ENCODE results near the gene SAP25. TPM values are rescaled to one million over a fixed set of nuclear protein-coding genes. Genes with fewer than 3 reads are reported as not detected.

The SAP25 gene
- polyA plus RNA-seq, 1 of the 3 experiments (the other 2 are of a cell fraction) = 1.2 TPM

DNA sequence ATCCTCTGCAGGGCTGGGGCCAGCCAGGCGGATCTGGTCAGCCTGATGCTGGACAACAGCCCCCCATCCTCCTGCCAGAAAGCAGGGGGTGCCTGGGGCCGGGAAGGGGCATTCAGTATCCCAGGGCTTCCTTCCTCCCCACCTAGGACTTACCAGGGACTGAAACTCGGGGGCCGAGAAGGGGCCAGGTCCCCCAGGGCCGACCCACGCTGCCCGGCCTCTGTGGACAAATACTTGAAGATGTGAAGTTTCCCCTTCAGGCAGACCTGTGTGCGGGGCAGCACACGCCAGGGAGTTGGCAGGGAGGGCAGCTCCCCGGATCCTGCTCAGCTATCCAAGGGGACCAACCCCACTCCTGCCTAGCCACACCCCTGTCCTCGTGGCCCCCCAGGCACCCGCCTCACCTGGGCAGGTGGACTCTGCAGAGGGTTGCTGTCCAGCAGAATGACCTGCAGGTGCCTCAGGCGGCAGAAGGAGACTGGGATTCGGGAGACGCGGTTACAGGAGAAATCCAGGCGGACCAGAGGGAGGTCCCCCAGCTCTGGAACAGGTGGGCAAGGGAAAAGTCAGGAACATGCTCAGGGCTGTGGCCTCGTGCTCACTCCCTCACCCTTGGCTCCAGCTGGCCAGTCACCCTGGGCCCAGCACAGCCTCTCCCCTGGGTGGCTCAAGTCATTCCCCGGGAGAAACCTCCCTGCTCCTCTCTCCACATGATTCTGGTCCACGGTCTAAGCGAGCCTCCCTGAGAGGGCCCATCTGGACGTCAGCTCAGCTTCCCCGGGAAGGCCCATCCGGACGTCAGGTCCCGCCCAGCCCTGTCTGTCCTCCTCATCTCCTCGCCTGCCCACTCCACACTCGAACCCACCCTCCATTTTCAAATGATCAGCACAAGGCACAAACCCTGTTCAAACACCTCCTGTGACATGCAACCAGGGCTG, 4.8 kb upstream of the SAP25 start:
- no peak overlapping the region for H3K9ac ChIP-seq
- H3K27ac ChIP-seq (ENCODE audit: low read depth in 2 of 2, low read length in 1 of 2) = no peak overlapping the region
- H3K9me2 ChIP-seq = no peaks in the 10 kb centered on the region
- ChIA-PET CTCF (interaction anchor here (0.9 to 4.3 kb wide), 5 partner anchors 11 to 126 kb away, joined by 4 to 30 read pairs (median 4); no protein-coding TSS in a partner anchor), POLR2A (interaction anchor here (0.6 kb wide), 1 partner anchor 105 kb away, joined by 3 read pairs; no protein-coding TSS in a partner anchor)
- 96% methylated on average over 23 of the region's 28 CpGs for WGBS (ENCODE audit: low lambda C conversion rate)
- no peak overlapping the region for H3K4me3 ChIP-seq (ENCODE audit: low read depth in 2 of 2, low read length in 1 of 2)
- H3K27me3 ChIP-seq (ENCODE audit: insufficient read depth) = no peaks in the 10 kb centered on the region
- DNase-seq = no peak
- H3K9me3 ChIP-seq = no peaks in the 10 kb centered on the region
- H2AFZ ChIP-seq (ENCODE audit: low read depth) = no peak overlapping the region
- H3K36me3 ChIP-seq (replicated peaks in 1 of 2; ENCODE audit: control insufficient read depth in 1 of 2, insufficient read depth in 2 of 2, low read length in 1 of 2) = peaks cover 27 to 61% of the 10 kb centered on the region in 2 experiments
- no peak overlapping the region for H3K4me2 ChIP-seq
- H3F3A ChIP-seq (replicated peaks; ENCODE audit: insufficient read depth) = no peaks in the 10 kb centered on the region
- peaks cover 16% of the 10 kb centered on the region for H4K20me1 ChIP-seq (ENCODE audit: insufficient read depth)
- H3K79me2 ChIP-seq (ENCODE audit: insufficient read depth) = peaks cover 12% of the 10 kb centered on the region
- no peak for TF ChIP-seq NFIC (IDR thresholded peaks at IDR 0.05; ENCODE audit: borderline replicate concordance)
- TF ChIP-seq RFX5 (IDR thresholded peaks at IDR 0.05; ENCODE audit: low read length) = no peak
- TF ChIP-seq SIN3A (IDR thresholded peaks at IDR 0.05; ENCODE audit: borderline replicate concordance, low read depth, low read length) = no peak
- TF ChIP-seq TCF12 (IDR thresholded peaks at IDR 0.05) = no peak
- TF ChIP-seq ELF1 (IDR thresholded peaks at IDR 0.05) = no peak
- TF ChIP-seq FOXJ3 (CRISPR knock-in tag; IDR thresholded peaks at IDR 0.05) = no peak
- TF ChIP-seq, protein P1, sequence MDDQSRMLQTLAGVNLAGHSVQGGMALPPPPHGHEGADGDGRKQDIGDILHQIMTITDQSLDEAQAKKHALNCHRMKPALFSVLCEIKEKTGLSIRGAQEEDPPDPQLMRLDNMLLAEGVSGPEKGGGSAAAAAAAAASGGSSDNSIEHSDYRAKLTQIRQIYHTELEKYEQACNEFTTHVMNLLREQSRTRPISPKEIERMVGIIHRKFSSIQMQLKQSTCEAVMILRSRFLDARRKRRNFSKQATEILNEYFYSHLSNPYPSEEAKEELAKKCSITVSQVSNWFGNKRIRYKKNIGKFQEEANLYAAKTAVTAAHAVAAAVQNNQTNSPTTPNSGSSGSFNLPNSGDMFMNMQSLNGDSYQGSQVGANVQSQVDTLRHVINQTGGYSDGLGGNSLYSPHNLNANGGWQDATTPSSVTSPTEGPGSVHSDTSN (IDR thresholded peaks at IDR 0.05) = no peak
- no peak for TF ChIP-seq MEF2A (IDR thresholded peaks at IDR 0.05; ENCODE audit: borderline replicate concordance, low read depth)
- TF ChIP-seq, protein P2, sequence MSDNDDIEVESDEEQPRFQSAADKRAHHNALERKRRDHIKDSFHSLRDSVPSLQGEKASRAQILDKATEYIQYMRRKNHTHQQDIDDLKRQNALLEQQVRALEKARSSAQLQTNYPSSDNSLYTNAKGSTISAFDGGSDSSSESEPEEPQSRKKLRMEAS (IDR thresholded peaks at IDR 0.05; ENCODE audit: low read depth) = no peak
- no peaks in the 10 kb centered on the region; a peak in 1 of 4 replicates for H3K4me1 ChIP-seq (ENCODE audit: control insufficient read depth in 1 of 2, insufficient read depth in 2 of 2, low read depth in 1 of 2, low read length in 1 of 2)

DNA sequence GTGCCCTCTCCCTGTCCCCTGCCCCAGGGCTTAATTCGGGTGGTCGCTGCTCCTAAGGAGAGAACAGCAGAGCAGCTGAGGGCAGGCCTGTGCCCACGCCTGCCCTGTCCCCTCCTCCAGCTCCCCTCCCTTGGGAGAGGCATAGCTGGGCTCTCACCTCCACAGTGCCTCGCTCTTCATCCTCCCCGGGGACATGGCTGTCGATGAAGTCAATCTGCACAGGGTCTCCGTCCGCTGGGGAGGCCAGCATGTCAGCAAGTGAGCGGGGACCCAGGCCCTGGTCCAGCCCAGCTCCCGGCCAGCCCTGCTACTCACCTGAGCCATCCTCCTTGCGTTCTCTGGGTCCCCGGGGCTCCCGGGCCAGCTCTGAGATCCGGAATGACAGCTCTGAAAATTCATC, 3.8 kb upstream of the SAP25 start:
- no peaks in the 10 kb centered on the region for H3F3A ChIP-seq (replicated peaks; ENCODE audit: insufficient read depth)
- no peaks in the 10 kb centered on the region for H3K9me2 ChIP-seq
- ChIA-PET CTCF (interaction anchor here (0.7 to 4.3 kb wide), 7 partner anchors 9 to 148 kb away, joined by 3 to 30 read pairs (median 4); no protein-coding TSS in a partner anchor), POLR2A (interaction anchor here (0.8 kb wide), 1 partner anchor 9 kb away, joined by 4 read pairs; the partner anchor contains the start of gene FBXO24)
- peaks cover 4% of the 10 kb centered on the region; the same call in 1 of the 2 replicates for H3K79me2 ChIP-seq (ENCODE audit: insufficient read depth)
- 0 out of 2 replicates have a peak, but pooled peaks cover 7% of the 10 kb centered on the region for H4K20me1 ChIP-seq (ENCODE audit: insufficient read depth)
- no peaks in the 10 kb centered on the region for H3K4me1 ChIP-seq (ENCODE audit: control insufficient read depth in 1 of 2, insufficient read depth in 2 of 2, low read depth in 1 of 2, low read length in 1 of 2)
- H3K36me3 ChIP-seq (replicated peaks in 1 of 2; ENCODE audit: control insufficient read depth in 1 of 2, insufficient read depth in 2 of 2, low read length in 1 of 2) = peaks cover 27 to 60% of the 10 kb centered on the region in 2 experiments
- TF ChIP-seq GABPA (IDR thresholded peaks at IDR 0.05; ENCODE audit: low read depth) (no peak), FOSL2 (IDR thresholded peaks at IDR 0.05; ENCODE audit: borderline replicate concordance, low read depth) (no peak), TAF1 (IDR thresholded peaks at IDR 0.05; ENCODE audit: borderline replicate concordance, low read depth, low read length) (no peak), SMC3 (IDR thresholded peaks at IDR 0.05; ENCODE audit: low read depth, low read length) (no peak), TCF12 (IDR thresholded peaks at IDR 0.05) (no peak), TEAD4 (IDR thresholded peaks at IDR 0.05; ENCODE audit: borderline replicate concordance, insufficient read depth) (no peak), RFX5 (IDR thresholded peaks at IDR 0.05; ENCODE audit: low read length) (no peak)
- TF ChIP-seq, protein P3, sequence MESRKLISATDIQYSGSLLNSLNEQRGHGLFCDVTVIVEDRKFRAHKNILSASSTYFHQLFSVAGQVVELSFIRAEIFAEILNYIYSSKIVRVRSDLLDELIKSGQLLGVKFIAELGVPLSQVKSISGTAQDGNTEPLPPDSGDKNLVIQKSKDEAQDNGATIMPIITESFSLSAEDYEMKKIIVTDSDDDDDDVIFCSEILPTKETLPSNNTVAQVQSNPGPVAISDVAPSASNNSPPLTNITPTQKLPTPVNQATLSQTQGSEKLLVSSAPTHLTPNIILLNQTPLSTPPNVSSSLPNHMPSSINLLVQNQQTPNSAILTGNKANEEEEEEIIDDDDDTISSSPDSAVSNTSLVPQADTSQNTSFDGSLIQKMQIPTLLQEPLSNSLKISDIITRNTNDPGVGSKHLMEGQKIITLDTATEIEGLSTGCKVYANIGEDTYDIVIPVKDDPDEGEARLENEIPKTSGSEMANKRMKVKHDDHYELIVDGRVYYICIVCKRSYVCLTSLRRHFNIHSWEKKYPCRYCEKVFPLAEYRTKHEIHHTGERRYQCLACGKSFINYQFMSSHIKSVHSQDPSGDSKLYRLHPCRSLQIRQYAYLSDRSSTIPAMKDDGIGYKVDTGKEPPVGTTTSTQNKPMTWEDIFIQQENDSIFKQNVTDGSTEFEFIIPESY (IDR thresholded peaks at IDR 0.05; ENCODE audit: borderline replicate concordance, low read depth) = no peak
- TF ChIP-seq, protein P1 (IDR thresholded peaks at IDR 0.05) = no peak
- TF ChIP-seq, protein P4, sequence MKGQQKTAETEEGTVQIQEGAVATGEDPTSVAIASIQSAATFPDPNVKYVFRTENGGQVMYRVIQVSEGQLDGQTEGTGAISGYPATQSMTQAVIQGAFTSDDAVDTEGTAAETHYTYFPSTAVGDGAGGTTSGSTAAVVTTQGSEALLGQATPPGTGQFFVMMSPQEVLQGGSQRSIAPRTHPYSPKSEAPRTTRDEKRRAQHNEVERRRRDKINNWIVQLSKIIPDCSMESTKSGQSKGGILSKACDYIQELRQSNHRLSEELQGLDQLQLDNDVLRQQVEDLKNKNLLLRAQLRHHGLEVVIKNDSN (IDR thresholded peaks at IDR 0.05; ENCODE audit: borderline replicate concordance, low read depth) = no peak
- no peak overlapping the region for H2AFZ ChIP-seq (ENCODE audit: low read depth)
- H3K4me3 ChIP-seq (ENCODE audit: low read depth in 2 of 2, low read length in 1 of 2) = no peak overlapping the region
- H3K27ac ChIP-seq (ENCODE audit: low read depth in 2 of 2, low read length in 1 of 2) = no peak overlapping the region
- H3K4me2 ChIP-seq = no peak overlapping the region
- H3K27me3 ChIP-seq (ENCODE audit: insufficient read depth) = no peaks in the 10 kb centered on the region
- no peak overlapping the region for H3K9ac ChIP-seq
- 93% methylated on average over 14 of the region's 14 CpGs for WGBS (ENCODE audit: low lambda C conversion rate)
- no peaks in the 10 kb centered on the region for H3K9me3 ChIP-seq
- DNase-seq = peak; percentile 11

All from SK-N-SH (cell line).